ENCODE measurements around the gene HS3ST3A1. TPM values are rescaled to one million over a fixed set of nuclear protein-coding genes. Genes with fewer than 3 reads are reported as not detected.

Gene HS3ST3A1
- total RNA-seq, 4 donors from 2014 or later: 0.47 to 5.9 (median 1.9) TPM; not detected in 1

- DNase-seq (ENCODE audit: low spot score) (no peak), ATAC-seq (ENCODE audit: low FRiP score) (no peak)
- no peak for TF ChIP-seq CTCF (IDR thresholded peaks at IDR 0.05)
These were observed 111.3 kb downstream of the HS3ST3A1 start for GRCh38 chr17:13490427-13490826.

- no peak for DNase-seq (ENCODE audit: low spot score)
- ATAC-seq (ENCODE audit: low FRiP score): no peak
- no peak for TF ChIP-seq CTCF (IDR thresholded peaks at IDR 0.05)
These were observed 116.4 kb downstream of the HS3ST3A1 start for GRCh38 chr17:13485327-13485726.

- no peak for ATAC-seq (ENCODE audit: low FRiP score)
- TF ChIP-seq CTCF (IDR thresholded peaks at IDR 0.05): no peak
These were observed 117.7 kb downstream of the HS3ST3A1 start for GRCh38 chr17:13484020-13484419.

GRCh38 chr17:13480877-13481276 is 120.9 kb downstream of the HS3ST3A1 start:
- no peak for DNase-seq (ENCODE audit: low spot score)
- no peak for ATAC-seq (ENCODE audit: low FRiP score)
- no peak for TF ChIP-seq CTCF (IDR thresholded peaks at IDR 0.05)

More at GRCh38 chr17:13484020-13484419, 117.7 kb downstream of the HS3ST3A1 start:
- DNase-seq (ENCODE audit: low spot score): no peak

- ATAC-seq (ENCODE audit: low FRiP score) (no peak), DNase-seq (ENCODE audit: low spot score) (no peak)
- no peak for TF ChIP-seq CTCF (IDR thresholded peaks at IDR 0.05)
These were observed 123.4 kb downstream of the HS3ST3A1 start for GRCh38 chr17:13478326-13478830.

GRCh38 chr17:13477180-13477611 is 124.5 kb downstream of the HS3ST3A1 start:
- DNase-seq (ENCODE audit: low spot score): no peak

More at GRCh38 chr17:13477180-13477611, 124.5 kb downstream of the HS3ST3A1 start:
- no peak for TF ChIP-seq CTCF (IDR thresholded peaks at IDR 0.05)
- no peak for ATAC-seq (ENCODE audit: low FRiP score)

Data from omental fat pad (tissue), 4 donors.